Stimulated activated CD8-positive, alpha-beta memory T cell treated with anti-CD3 and anti-CD28 coated beads, Interleukin-12 subunit alpha, Interleukin-12 subunit beta, amount 100 ng/mL, for 4 hours (primary cell): ENCODE data around the gene TRAF1.

ENCODE experiments used
- DNase-seq: peaks from one replicate; pipeline ENCODE4 v3.0.0-alpha.2; 2020; ENCODE audit warnings: low read depth

The TRAF1 gene

GRCh38 chr9:120940573-120940972, 14.0 kb upstream of the TRAF1 start:
- DNase-seq = no peak

GRCh38 chr9:120938851-120939250, 12.3 kb upstream of the TRAF1 start:
- no peak for DNase-seq

DNA sequence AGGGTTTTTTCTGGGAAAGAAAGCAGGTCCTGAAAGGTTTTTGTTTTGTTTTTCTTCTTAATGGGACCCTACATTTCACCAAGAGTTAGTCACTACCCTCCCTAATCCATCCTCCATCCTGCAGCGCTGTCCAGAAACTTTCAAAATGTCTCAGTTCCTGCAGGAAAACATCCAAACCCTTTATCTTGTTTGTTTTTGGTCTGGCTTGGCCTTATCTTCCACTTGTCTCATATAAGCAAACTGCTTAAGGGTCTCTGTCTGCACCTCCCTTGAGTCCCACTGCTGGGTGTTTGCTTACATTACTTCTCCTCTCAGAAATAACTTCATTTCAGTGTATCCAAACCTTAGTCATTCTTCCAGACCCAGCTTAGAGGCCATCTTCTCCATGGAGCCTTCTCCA, 11.0 kb upstream of the TRAF1 start:
- DNase-seq = no peak

- DNase-seq = no peak
These were observed 10.5 kb upstream of the TRAF1 start for GRCh38 chr9:120937127-120937526.

- DNase-seq = no peak
These were observed 10.1 kb upstream of the TRAF1 start for GRCh38 chr9:120936764-120937122.

DNA sequence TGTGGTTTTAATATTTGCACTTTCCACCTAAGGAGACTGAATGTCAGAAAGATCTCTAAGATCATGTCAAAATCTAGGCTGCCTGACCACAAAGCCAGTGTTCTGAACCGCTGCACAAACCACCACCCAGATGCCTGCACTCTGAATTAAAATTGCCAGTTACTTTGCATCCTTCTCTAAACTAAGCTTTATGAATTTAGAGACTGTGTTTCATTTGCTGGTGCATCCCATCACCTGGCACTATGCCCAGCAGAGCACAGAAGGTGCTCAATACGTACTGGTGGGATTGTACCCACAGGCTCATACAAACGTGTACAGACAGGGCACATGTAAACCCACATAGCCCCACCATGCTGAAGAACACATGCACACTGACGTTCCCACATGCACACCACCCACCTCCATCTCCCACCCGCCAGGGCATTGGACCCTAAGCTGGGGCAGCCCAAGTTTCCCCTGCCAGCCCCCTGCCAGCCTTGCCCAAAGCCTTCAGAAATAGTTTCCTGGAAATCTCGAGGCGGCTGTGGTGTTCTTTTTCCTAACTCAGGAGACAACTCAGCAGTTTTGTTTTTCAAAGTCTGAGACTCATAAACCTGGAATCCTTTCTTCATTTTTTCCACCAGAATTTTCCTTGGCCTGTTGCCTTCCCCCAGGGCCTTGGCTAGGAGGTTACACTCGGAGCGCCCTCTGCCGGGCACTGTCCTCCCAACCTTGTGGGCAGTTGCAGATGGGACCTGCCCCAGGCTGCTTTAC, 9.6 kb upstream of the TRAF1 start:
- peak; percentile 70 for DNase-seq

DNA sequence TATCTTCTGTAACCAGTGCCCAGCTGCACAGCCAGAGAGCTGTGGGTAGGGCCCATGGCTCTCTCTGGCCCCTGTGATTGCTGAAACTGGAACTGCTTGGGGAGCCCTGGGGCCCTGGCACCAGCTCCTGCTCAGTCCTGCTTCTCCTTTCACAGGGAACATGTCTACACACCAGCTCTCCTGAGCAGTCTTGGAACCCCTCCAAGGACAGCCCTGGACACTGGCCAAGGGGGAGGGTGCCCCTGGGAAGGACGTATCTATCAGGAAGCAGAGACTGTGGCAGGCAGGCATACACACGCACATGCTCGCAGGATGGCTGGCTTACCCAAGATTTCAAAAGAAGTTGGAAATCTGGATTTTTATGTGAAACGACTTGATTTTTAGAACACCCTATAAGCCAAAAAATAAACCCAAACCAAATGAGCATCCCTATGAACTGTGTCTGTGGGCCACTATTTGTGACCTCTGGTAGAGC, 8.8 kb upstream of the TRAF1 start:
- DNase-seq = no peak

DNA sequence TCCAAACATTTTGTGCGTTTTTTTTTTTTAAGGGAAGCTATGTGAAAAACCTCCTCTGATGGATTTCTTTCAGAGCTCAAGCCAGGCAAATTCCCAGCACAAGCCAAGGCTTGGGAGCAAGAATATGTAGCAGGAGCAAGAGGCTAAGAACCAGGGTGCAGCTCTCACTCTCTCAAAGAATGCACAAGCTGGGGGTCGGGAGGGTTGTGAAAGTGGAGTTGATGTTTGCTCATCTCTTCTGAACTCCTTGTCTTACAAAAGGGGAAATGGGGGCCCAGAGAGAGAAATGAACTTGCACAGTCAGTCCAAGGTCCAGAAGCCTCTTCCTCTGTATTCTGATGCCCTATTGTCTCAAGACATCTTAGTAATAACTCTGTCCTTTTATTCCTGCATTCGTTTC, 7.7 kb upstream of the TRAF1 start:
- DNase-seq = no peak

DNA sequence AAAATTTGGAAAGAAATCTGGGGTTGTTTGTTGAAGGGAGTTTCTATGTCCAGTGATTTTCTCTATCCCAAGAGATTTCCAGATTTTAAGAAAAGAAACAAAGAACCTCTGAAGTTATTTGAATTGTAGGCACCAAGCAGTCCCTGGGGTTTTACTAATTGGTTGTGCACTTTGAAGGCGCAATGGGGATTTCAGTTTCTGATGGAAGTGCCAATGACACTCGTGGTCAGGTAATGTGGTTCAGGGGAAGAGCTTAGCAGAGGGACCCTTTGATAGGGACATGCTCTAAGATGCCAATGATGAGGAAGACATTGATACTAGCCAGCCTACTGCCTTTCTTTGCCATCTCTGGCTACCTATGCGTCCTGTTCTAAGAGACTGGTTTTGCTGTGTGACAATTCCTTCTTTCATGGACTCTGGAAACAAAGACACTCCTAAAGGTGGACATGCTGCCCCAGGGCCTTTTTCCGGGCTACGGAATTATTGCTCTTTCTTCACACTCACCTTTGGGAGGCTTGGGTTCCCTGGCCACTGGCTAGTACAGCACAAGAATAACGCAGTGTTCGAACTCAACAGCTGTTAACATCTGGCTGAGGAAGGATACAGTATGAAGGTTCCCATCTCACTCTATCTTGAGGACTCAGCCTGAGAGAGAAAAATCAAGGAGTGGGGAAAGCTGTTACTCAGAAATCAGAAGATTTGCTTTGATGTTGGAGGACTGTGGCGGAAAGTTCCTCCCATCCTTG, 6.9 kb upstream of the TRAF1 start:
- no peak for DNase-seq

- no peak for DNase-seq
These were observed 5.7 kb upstream of the TRAF1 start for GRCh38 chr9:120932086-120932823.

GRCh38 chr9:120931231-120932085, 4.9 kb upstream of the TRAF1 start:
- DNase-seq = no peak

- no peak for DNase-seq
These were observed 2.7 kb upstream of the TRAF1 start for GRCh38 chr9:120929229-120929791.

GRCh38 chr9:120928483-120929228, 2.1 kb upstream of the TRAF1 start:
- DNase-seq = peak; percentile 75

DNA sequence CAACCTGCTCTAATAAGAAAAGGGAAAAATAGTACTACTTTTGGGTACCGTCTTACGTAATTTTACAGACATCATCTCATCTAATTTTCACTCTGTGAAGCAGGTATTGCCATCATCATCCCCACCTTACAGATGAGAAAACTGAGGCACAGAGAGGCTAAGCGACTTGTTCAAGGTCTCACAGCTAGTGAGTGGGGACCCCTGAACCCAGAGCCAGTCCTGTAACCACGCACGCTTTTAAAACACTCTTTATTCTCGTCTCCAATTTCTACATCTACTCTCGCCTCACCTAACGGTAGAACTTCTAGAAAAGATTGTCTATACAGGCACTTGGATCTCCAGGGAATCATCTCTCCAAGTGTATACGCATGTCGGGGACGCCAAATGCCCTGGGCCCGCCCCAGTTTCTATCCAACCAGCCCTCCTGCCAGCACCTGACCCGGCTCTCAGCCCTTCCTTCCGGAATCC, 1.5 kb upstream of the TRAF1 start:
- no peak for DNase-seq

DNA sequence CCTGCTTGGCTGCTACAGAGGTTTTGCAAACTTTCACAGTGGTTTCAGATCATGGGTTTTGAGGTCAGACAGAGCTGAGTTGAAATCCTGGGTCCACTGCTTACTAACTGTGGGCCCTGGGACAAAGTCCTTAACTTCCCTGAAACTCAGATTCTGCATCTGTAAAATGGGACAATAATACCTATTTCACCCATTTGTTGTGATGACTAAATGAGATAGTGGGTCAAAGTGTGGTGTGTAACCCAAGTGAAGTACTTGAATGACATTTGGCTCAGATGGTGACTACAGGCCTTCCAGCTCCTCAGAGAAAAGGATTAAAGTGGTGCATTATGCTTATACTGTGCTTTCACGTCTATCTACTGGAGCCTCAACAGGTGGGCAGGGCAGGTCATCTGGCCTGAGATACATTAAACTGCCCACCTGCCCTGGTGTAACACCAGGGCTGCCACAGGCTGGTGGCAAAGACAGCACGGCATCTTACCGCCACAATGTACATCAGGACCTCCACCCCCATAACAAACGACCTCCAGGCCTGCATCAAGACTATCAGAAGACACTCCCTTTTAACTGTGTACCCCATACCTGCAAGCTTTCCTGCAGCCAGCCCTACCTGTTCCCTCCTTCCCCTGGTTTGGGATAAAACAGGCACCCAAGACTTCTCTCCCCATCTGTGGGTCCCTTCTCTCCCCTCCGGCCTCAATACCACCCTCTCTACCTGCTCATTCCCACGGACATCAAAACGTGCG, 846 bp upstream of the TRAF1 start:
- no peak for DNase-seq

GRCh38 chr9:120925535-120926396, 830 bp downstream of the TRAF1 start:
- peak; percentile 70 for DNase-seq

DNA sequence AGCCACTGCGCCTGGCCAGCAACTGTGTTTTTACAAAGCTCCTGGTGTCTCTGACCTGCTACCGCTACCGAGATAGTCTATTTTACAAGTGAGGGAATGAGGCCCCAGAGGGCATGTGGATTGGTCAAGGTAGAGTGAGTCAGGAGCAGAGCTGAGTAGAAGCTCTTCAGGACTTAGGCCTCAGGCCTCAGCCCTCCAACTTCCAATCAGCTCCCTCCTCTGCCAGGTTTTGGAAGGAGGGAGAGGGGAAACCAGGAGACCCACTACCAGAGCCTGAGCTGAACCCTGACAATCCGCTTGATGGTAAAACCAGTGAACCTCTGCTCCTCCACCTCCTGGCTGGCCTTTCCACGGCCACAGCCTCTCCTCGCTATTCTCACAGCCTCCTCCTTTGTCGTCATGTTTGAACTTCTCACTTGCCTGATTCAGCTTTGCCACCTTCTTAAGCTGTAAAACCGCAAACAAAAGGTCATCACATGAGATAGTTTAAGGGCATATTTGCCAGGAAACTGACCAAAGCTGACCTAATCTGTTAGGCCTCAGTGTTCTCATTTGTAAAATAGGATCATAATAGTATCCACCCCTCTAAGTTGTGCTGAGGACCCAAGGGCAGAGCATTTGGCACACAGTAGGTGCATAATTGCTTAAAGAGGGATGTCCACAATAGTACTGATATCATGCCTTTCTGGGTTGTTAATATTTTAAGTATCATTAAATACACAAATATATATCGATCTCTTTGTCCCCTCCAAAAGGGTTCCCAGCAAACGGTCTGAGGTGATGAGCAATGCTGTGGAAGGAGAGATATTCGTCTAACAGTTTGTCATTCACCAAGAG, 1.7 kb downstream of the TRAF1 start:
- DNase-seq = peak; percentile 9
